Neural progenitor cell (in vitro differentiated cells): Measurements from ENCODE around the gene FBXW4.

Experiments
- EZH2phosphoT487 ChIP-seq: fragments of 200-600 bp; sonication (generic); IDR thresholded peaks from 2 replicates; pipeline ENCODE4 v1.6.1; 2017; ENCODE audit warnings: antibody characterized with exemption
- TF ChIP-seq, protein P1 (sequence below): fragments of 200-600 bp; sonication (generic); IDR thresholded peaks from 2 replicates; pipeline ENCODE4 v1.5.1; 2017; ENCODE audit warnings: antibody characterized with exemption, mild to moderate bottlenecking

- TF ChIP-seq, protein P1, sequence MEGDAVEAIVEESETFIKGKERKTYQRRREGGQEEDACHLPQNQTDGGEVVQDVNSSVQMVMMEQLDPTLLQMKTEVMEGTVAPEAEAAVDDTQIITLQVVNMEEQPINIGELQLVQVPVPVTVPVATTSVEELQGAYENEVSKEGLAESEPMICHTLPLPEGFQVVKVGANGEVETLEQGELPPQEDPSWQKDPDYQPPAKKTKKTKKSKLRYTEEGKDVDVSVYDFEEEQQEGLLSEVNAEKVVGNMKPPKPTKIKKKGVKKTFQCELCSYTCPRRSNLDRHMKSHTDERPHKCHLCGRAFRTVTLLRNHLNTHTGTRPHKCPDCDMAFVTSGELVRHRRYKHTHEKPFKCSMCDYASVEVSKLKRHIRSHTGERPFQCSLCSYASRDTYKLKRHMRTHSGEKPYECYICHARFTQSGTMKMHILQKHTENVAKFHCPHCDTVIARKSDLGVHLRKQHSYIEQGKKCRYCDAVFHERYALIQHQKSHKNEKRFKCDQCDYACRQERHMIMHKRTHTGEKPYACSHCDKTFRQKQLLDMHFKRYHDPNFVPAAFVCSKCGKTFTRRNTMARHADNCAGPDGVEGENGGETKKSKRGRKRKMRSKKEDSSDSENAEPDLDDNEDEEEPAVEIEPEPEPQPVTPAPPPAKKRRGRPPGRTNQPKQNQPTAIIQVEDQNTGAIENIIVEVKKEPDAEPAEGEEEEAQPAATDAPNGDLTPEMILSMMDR: no peak
- no peak for TF ChIP-seq EZH2phosphoT487
Observed at GRCh38 chr10:101645659-101646058, 49.3 kb downstream of the FBXW4 start.
